WTC11 (cell line): ENCODE data around the gene PTH1R. TPM values are rescaled to one million over a fixed set of nuclear protein-coding genes. Genes with fewer than 3 reads are reported as not detected.

Experiments used
- ATAC-seq: fragments of 200-7000 bp; cut with Tn5 transposase; 2 replicates; pipeline ENCODE4 v1.10.0; 2021; ENCODE audit warnings: mild to moderate bottlenecking, moderate library complexity
- CTCF ChIA-PET: fragments of 300-600 bp; sonication (Branson Sonifier 250); formaldehyde crosslinking; loops from one replicate; lab custom pipeline; 2021; ENCODE audit warnings: antibody characterized with exemption; lab: Charles Lee
- POLR2A ChIA-PET: fragments of 350-600 bp; sonication (Branson Sonifier 250); formaldehyde crosslinking; loops from one replicate; lab custom pipeline; 2021; ENCODE audit warnings: antibody characterized with exemption; lab: Charles Lee
- DNase-seq: peaks from one replicate; pipeline ENCODE4 v3.0.0; 2021; ENCODE audit warnings: low spot score
- H3K27ac Mint-ChIP-seq: 2 replicates; pipeline ENCODE4 v1.8.0; 2021; ENCODE audit warnings: mixed read lengths
- H3K27me3 Mint-ChIP-seq: 2 replicates; pipeline ENCODE4 v1.8.0; 2021; ENCODE audit warnings: low read depth, mild to moderate bottlenecking, moderate library complexity, mixed read lengths
- H3K36me3 Mint-ChIP-seq: 2 replicates; pipeline ENCODE4 v1.8.0; 2021; ENCODE audit warnings: mixed read lengths
- H3K4me1 Mint-ChIP-seq: 2 replicates; pipeline ENCODE4 v1.8.0; 2022; ENCODE audit warnings: mixed read lengths
- H3K4me3 Mint-ChIP-seq: 2 replicates; pipeline ENCODE4 v1.8.0; 2021; ENCODE audit warnings: mild to moderate bottlenecking, moderate library complexity, mixed read lengths
- H3K9me3 Mint-ChIP-seq: 2 replicates; pipeline ENCODE4 v1.8.0; 2021; ENCODE audit warnings: mixed read lengths
- EMX1 ChIP-seq: fragments of 250-450 bp; sonication (Bioruptor Pico); IDR thresholded peaks from 2 replicates; pipeline ENCODE4 v1.8.0; 2021; ENCODE audit warnings: mild to moderate bottlenecking
- ESRRA ChIP-seq: sonication (generic); formaldehyde crosslinking; IDR thresholded peaks from 2 replicates; pipeline ENCODE4 v1.8.1; 2022; ENCODE audit warnings: mild to moderate bottlenecking, missing genetic modification reagents, borderline replicate concordance
- ETV6 ChIP-seq: sonication (generic); formaldehyde crosslinking; IDR thresholded peaks from 2 replicates; pipeline ENCODE4 v1.8.1; 2022; ENCODE audit warnings: mild to moderate bottlenecking, missing genetic modification reagents
- FOXJ3 ChIP-seq: sonication (generic); formaldehyde crosslinking; IDR thresholded peaks from 2 replicates; pipeline ENCODE4 v1.9.0; 2021; ENCODE audit warnings: missing genetic modification reagents, mild to moderate bottlenecking, borderline replicate concordance
- GRHL2 ChIP-seq: fragments of 250-450 bp; sonication (Bioruptor Pico); IDR thresholded peaks from 2 replicates; pipeline ENCODE4 v1.8.0; 2022; ENCODE audit warnings: mild to moderate bottlenecking, moderate library complexity; ENCODE audit not compliant: insufficient replicate concordance, severe bottlenecking
- HMGA2 ChIP-seq: fragments of 250-450 bp; sonication (Bioruptor Pico); IDR thresholded peaks from 2 replicates; pipeline ENCODE4 v1.4.0; 2021; ENCODE audit warnings: mild to moderate bottlenecking, moderate library complexity
- IRF2 ChIP-seq: sonication (generic); formaldehyde crosslinking; IDR thresholded peaks from 2 replicates; pipeline ENCODE4 v1.8.0; 2022; ENCODE audit warnings: low read depth, missing genetic modification reagents, borderline replicate concordance
- MXD4 ChIP-seq: fragments of 250-450 bp; sonication (Bioruptor Pico); IDR thresholded peaks from 2 replicates; pipeline ENCODE4 v1.8.0; 2021; ENCODE audit warnings: mild to moderate bottlenecking, moderate library complexity, borderline replicate concordance
- MYBL2 ChIP-seq: sonication (generic); formaldehyde crosslinking; IDR thresholded peaks from 2 replicates; pipeline ENCODE4 v1.8.1; 2023; ENCODE audit warnings: mild to moderate bottlenecking, moderate library complexity, missing genetic modification reagents
- NFATC4 ChIP-seq: fragments of 250-450 bp; sonication (Bioruptor Pico); IDR thresholded peaks from 2 replicates; pipeline ENCODE4 v1.9.0; 2021; ENCODE audit warnings: mild to moderate bottlenecking
- SMAD3 ChIP-seq: sonication (generic); formaldehyde crosslinking; IDR thresholded peaks from 2 replicates; pipeline ENCODE4 v1.8.0; 2022; ENCODE audit warnings: missing genetic modification reagents, mild to moderate bottlenecking, borderline replicate concordance
- SP1 ChIP-seq: sonication (generic); formaldehyde crosslinking; conservative IDR thresholded peaks from 2 replicates; pipeline ENCODE4 v1.8.1; 2022; ENCODE audit warnings: missing genetic modification reagents
- TP53 ChIP-seq: sonication (generic); formaldehyde crosslinking; IDR thresholded peaks from 2 replicates; pipeline ENCODE4 v1.8.1; 2023; ENCODE audit warnings: mild to moderate bottlenecking, missing genetic modification reagents
- ZNF317 ChIP-seq: sonication (generic); formaldehyde crosslinking; IDR thresholded peaks from 2 replicates; pipeline ENCODE4 v1.8.1; 2023; ENCODE audit warnings: low read depth, mild to moderate bottlenecking, moderate library complexity, missing genetic modification reagents, borderline replicate concordance
- ZNF396 ChIP-seq: fragments of 250-450 bp; sonication (Bioruptor Pico); IDR thresholded peaks from 2 replicates; pipeline ENCODE4 v1.8.0; 2021; ENCODE audit warnings: mild to moderate bottlenecking, moderate library complexity, borderline replicate concordance
- ZNF423 ChIP-seq: fragments of 250-450 bp; sonication (Bioruptor Pico); IDR thresholded peaks from 2 replicates; pipeline ENCODE4 v2.1.2; 2022; ENCODE audit warnings: mild to moderate bottlenecking, moderate library complexity
- total RNA-seq: library from RNA; stranded (reverse); gene quantifications from 3 replicates; pipeline ENCODE4 v1.2.3, GENCODE V29; 2021
- TF ChIP-seq, protein P1 (sequence below): sonication (generic); formaldehyde crosslinking; IDR thresholded peaks from 2 replicates; pipeline ENCODE4 v1.8.1; 2023; ENCODE audit warnings: mild to moderate bottlenecking, missing genetic modification reagents, moderate library complexity
- TF ChIP-seq, protein P2 (sequence below): sonication (generic); formaldehyde crosslinking; IDR thresholded peaks from 2 replicates; pipeline ENCODE4 v1.8.0; 2022; ENCODE audit warnings: mild to moderate bottlenecking, missing genetic modification reagents
- TF ChIP-seq, protein P3 (sequence below): sonication (generic); formaldehyde crosslinking; IDR thresholded peaks from 2 replicates; pipeline ENCODE4 v1.8.1; 2022; ENCODE audit warnings: missing genetic modification reagents, borderline replicate concordance
- TF ChIP-seq, protein P4 (sequence below): sonication (generic); formaldehyde crosslinking; conservative IDR thresholded peaks from 2 replicates; pipeline ENCODE4 v1.8.1; 2023; ENCODE audit warnings: mild to moderate bottlenecking, low read depth, missing genetic modification reagents, moderate library complexity
- TF ChIP-seq, protein P5 (sequence below): sonication (generic); formaldehyde crosslinking; IDR thresholded peaks from 2 replicates; pipeline ENCODE4 v1.8.1; 2022; ENCODE audit warnings: mild to moderate bottlenecking, moderate library complexity, missing genetic modification reagents
- TF ChIP-seq, protein P6 (sequence below): sonication (generic); formaldehyde crosslinking; IDR thresholded peaks from 2 replicates; pipeline ENCODE4 v1.8.0; 2022; ENCODE audit warnings: mild to moderate bottlenecking, missing genetic modification reagents
- TF ChIP-seq, protein P7 (sequence below): fragments of 250-450 bp; sonication (Bioruptor Pico); IDR thresholded peaks from 2 replicates; pipeline ENCODE4 v1.9.0; 2021; ENCODE audit warnings: mild to moderate bottlenecking

Gene PTH1R
- total RNA-seq, 1 experiment from 2014 or later: 12.0 TPM

DNA sequence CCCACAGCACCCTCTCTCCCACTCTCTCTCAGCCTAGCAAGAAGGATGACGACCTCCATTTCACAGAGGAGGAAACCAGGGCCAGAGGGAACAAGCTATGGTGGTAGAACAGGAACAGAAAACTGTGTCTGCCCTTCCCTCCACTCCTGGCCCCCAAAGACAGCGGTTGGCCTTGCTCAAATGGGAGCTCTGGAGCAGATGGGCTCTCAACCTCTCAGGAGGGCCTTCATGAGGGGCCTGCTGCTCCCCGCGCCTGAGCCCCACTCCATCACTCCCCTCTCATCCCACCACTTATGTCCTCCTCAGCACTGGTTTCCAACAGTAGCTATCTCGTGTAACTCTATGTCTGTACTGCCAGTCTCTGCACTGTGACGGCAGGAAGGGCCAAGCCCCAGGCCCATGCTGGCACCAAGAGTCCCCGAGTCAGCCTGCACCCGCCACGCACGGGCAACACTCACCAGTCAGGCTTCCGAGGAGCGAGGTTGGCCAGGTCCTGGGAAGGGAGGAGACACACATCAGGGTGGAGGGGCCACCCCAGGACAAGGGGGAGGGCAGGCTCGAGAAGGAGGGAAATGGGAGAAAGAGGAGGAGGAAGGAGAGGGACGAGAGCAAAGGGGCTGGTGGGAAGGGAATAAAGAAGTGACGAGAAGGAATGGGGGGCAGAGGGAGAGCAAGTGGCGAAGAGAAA, 45.5 kb downstream of the PTH1R start:
- CTCF ChIA-PET: interaction anchor here (0.6 to 5.9 kb wide), 27 partner anchors 9 to 441 kb away, joined by 3 to 59 read pairs (median 6); partner anchors contain the start of genes CCDC12 and NBEAL2
- POLR2A ChIA-PET: interaction anchor here (0.8 kb wide), 1 partner anchor 12 kb away, joined by 3 read pairs; no protein-coding TSS in a partner anchor
- H3K4me3 Mint-ChIP-seq: no peak overlapping the region
- peaks cover 58% of the 10 kb centered on the region for H3K36me3 Mint-ChIP-seq
- ATAC-seq: no peak
- TF ChIP-seq ZNF396 (CRISPR knock-in tag): no peak
- no peak for TF ChIP-seq MXD4
- TF ChIP-seq EMX1: no peak
- TF ChIP-seq ZNF317 (CRISPR knock-in tag): no peak
- no peak for TF ChIP-seq GRHL2 (CRISPR knock-in tag)
- no peak for TF ChIP-seq TP53 (CRISPR knock-in tag)
- TF ChIP-seq, protein P1, sequence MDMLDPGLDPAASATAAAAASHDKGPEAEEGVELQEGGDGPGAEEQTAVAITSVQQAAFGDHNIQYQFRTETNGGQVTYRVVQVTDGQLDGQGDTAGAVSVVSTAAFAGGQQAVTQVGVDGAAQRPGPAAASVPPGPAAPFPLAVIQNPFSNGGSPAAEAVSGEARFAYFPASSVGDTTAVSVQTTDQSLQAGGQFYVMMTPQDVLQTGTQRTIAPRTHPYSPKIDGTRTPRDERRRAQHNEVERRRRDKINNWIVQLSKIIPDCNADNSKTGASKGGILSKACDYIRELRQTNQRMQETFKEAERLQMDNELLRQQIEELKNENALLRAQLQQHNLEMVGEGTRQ (CRISPR knock-in tag): no peak
- TF ChIP-seq, protein P2, sequence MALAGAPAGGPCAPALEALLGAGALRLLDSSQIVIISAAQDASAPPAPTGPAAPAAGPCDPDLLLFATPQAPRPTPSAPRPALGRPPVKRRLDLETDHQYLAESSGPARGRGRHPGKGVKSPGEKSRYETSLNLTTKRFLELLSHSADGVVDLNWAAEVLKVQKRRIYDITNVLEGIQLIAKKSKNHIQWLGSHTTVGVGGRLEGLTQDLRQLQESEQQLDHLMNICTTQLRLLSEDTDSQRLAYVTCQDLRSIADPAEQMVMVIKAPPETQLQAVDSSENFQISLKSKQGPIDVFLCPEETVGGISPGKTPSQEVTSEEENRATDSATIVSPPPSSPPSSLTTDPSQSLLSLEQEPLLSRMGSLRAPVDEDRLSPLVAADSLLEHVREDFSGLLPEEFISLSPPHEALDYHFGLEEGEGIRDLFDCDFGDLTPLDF: no peak
- TF ChIP-seq, protein P3, sequence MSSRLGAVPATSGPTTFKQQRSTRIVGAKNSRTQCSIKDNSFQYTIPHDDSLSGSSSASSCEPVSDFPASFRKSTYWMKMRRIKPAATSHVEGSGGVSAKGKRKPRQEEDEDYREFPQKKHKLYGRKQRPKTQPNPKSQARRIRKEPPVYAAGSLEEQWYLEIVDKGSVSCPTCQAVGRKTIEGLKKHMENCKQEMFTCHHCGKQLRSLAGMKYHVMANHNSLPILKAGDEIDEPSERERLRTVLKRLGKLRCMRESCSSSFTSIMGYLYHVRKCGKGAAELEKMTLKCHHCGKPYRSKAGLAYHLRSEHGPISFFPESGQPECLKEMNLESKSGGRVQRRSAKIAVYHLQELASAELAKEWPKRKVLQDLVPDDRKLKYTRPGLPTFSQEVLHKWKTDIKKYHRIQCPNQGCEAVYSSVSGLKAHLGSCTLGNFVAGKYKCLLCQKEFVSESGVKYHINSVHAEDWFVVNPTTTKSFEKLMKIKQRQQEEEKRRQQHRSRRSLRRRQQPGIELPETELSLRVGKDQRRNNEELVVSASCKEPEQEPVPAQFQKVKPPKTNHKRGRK: no peak
- TF ChIP-seq IRF2: no peak
- TF ChIP-seq ZNF423 (CRISPR knock-in tag): no peak
- TF ChIP-seq MYBL2 (CRISPR knock-in tag): no peak
- TF ChIP-seq FOXJ3: no peak
- TF ChIP-seq, protein P4, sequence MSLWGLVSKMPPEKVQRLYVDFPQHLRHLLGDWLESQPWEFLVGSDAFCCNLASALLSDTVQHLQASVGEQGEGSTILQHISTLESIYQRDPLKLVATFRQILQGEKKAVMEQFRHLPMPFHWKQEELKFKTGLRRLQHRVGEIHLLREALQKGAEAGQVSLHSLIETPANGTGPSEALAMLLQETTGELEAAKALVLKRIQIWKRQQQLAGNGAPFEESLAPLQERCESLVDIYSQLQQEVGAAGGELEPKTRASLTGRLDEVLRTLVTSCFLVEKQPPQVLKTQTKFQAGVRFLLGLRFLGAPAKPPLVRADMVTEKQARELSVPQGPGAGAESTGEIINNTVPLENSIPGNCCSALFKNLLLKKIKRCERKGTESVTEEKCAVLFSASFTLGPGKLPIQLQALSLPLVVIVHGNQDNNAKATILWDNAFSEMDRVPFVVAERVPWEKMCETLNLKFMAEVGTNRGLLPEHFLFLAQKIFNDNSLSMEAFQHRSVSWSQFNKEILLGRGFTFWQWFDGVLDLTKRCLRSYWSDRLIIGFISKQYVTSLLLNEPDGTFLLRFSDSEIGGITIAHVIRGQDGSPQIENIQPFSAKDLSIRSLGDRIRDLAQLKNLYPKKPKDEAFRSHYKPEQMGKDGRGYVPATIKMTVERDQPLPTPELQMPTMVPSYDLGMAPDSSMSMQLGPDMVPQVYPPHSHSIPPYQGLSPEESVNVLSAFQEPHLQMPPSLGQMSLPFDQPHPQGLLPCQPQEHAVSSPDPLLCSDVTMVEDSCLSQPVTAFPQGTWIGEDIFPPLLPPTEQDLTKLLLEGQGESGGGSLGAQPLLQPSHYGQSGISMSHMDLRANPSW: no peak
- TF ChIP-seq HMGA2 (CRISPR knock-in tag): no peak
- TF ChIP-seq SP1 (CRISPR knock-in tag): no peak
- H3K4me1 Mint-ChIP-seq: no peaks in the 10 kb centered on the region
- no peak overlapping the region for H3K27ac Mint-ChIP-seq
- H3K9me3 Mint-ChIP-seq: peaks cover 9% of the 10 kb centered on the region
- H3K27me3 Mint-ChIP-seq: no peaks in the 10 kb centered on the region; the same call in 1 of the 2 replicates
- no peak for DNase-seq

DNA sequence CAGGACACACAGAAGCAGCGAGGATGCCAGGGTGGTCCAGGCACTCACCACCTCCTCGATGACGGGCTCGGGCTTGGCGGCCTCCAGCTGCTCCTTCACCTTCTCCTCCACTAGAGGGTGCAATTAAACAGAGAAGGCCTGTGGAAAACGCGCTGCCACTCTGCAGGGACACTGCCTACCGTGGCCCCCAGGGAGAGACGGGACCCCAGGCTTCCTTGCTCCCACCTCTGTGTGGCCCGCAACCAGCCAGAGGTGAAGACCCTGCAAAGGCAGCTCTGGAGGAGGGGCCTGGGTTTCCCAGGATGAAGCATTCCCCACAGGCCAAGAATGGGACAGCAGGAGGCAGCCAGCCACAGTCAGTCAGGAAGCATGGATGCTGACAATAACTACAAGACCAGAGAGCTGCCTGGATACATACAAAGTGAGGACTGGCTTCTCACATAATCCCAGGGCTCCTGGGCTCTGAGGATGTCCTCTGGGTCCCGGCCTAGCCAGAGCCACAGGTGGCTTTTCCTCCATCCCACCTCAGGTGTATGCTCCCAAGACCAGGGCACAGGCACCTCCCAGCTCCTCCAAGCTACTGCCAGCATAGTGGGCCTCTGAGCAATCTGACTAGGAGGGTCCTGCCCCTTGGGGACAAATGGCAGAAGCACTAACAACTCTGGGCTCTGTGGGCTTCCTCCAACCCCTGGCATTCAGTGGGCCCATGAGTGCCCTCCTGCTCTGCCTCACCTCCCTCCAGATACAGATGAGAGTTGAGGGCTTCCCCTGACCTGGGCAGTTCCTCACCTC, 46.2 kb downstream of the PTH1R start:
- ChIA-PET CTCF (interaction anchor here (0.6 to 5.9 kb wide), 39 partner anchors 10 to 1014 kb away, joined by 3 to 59 read pairs (median 5); partner anchors contain the start of genes CCDC12, NBEAL2, PRSS50 and PTPN23), POLR2A (interaction anchor here (0.8 kb wide), 1 partner anchor 12 kb away, joined by 3 read pairs; no protein-coding TSS in a partner anchor)
- Mint-ChIP-seq H3K27ac (no peak overlapping the region), H3K36me3 (peaks cover 54% of the 10 kb centered on the region), H3K27me3 (no peaks in the 10 kb centered on the region; the same call in 1 of the 2 replicates), H3K4me3 (no peak overlapping the region), H3K4me1 (no peaks in the 10 kb centered on the region), H3K9me3 (peaks cover 3% of the 10 kb centered on the region; the same call in 1 of the 2 replicates)
- ATAC-seq: peak; percentile 84
- peak; percentile 69 for DNase-seq
- TF ChIP-seq, protein P5, sequence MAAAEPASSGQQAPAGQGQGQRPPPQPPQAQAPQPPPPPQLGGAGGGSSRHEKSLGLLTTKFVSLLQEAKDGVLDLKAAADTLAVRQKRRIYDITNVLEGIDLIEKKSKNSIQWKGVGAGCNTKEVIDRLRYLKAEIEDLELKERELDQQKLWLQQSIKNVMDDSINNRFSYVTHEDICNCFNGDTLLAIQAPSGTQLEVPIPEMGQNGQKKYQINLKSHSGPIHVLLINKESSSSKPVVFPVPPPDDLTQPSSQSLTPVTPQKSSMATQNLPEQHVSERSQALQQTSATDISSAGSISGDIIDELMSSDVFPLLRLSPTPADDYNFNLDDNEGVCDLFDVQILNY: no peak
- TF ChIP-seq ESRRA (CRISPR knock-in tag): no peak
- TF ChIP-seq ETV6 (CRISPR knock-in tag): no peak
- no peak for TF ChIP-seq ZNF396 (CRISPR knock-in tag)
- TF ChIP-seq, protein P6, sequence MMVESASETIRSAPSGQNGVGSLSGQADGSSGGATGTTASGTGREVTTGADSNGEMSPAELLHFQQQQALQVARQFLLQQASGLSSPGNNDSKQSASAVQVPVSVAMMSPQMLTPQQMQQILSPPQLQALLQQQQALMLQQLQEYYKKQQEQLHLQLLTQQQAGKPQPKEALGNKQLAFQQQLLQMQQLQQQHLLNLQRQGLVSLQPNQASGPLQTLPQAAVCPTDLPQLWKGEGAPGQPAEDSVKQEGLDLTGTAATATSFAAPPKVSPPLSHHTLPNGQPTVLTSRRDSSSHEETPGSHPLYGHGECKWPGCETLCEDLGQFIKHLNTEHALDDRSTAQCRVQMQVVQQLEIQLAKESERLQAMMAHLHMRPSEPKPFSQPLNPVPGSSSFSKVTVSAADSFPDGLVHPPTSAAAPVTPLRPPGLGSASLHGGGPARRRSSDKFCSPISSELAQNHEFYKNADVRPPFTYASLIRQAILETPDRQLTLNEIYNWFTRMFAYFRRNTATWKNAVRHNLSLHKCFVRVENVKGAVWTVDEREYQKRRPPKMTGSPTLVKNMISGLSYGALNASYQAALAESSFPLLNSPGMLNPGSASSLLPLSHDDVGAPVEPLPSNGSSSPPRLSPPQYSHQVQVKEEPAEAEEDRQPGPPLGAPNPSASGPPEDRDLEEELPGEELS: no peak
- no peak for TF ChIP-seq SMAD3 (CRISPR knock-in tag)
- TF ChIP-seq, protein P7, sequence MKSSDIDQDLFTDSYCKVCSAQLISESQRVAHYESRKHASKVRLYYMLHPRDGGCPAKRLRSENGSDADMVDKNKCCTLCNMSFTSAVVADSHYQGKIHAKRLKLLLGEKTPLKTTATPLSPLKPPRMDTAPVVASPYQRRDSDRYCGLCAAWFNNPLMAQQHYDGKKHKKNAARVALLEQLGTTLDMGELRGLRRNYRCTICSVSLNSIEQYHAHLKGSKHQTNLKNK (CRISPR knock-in tag): no peak
- TF ChIP-seq NFATC4 (CRISPR knock-in tag): no peak
